Brain microvascular endothelial cell (primary cell): ENCODE measurements around the gene TRPV4.
"Not testable (repeated sequence)": the region's sequence is repeated elsewhere in the genome, so short reads cannot be mapped to it uniquely, and the experiment has no call there.

Experiments
- DNase-seq: peaks from one replicate; pipeline ENCODE4 v3.0.0-alpha.2; 2020
- H3K27ac ChIP-seq: fragments of 250-450 bp; sonication (Bioruptor Pico); 2 replicates; pipeline ENCODE4 v1.5.1; 2020; ENCODE audit warnings: mild to moderate bottlenecking, moderate library complexity
- H3K27me3 ChIP-seq: fragments of 250-450 bp; sonication (Bioruptor Pico); replicated peaks from 2 replicates; pipeline ENCODE4 v1.5.1; 2020; ENCODE audit warnings: mild to moderate bottlenecking
- H3K36me3 ChIP-seq: fragments of 250-450 bp; sonication (Bioruptor Pico); replicated peaks from 2 replicates; pipeline ENCODE4 v1.5.1; 2020; ENCODE audit warnings: mild to moderate bottlenecking
- H3K4me3 ChIP-seq: 2 replicates; pipeline ENCODE4 v1.5.1; 2011; ENCODE audit warnings: low read depth, mild to moderate bottlenecking, control low read depth, low read length, moderate library complexity
- in situ Hi-C: cut with HindIII; loops from 2 replicates; pipeline ENCODE4 v1.10.0; 2017; ENCODE audit warnings: low sequenced_read_pairs, low pct_ligation_motif_present
- TF ChIP-seq, protein P1 (sequence below): IDR thresholded peaks from 2 replicates; pipeline ENCODE4 v1.5.1; 2011; ENCODE audit warnings: low read depth, mild to moderate bottlenecking, moderate library complexity, low read length, control low read depth, inconsistent platforms; ENCODE audit errors: missing control alignments

The TRPV4 gene

DNA sequence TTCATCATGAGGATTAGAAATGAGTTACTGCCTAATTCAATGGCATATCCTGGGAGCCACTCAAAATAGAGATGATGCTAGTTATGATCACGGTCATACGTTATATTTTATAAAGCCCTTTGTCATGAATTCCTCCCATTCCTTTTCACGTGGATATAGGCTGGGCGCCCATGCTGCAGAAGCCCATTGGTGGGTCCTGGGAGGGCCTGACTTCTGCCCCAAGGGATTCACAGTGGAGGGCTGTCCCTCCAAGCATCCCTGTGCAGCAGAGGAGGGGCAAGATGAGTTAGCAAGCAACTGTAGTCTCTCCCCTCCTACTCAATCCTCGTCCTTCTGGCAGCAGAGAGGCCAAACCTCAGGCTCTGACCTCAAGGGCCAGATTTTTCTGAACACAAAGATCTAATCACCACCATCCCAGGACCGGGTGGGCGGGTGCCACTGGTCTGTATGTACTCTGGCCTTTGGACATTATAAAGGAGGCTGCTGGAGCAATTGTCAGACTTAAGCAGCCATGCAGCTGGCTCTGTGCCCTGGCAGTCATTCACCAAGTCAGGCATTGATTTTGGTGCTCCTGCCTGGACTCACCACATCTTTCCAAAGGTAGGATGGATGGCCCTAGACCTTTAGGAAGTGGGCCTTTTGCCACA is 38.6 kb upstream of the TRPV4 start:
- in situ Hi-C loops = no loop called here
- no peaks in the 10 kb centered on the region for H3K36me3 ChIP-seq
- TF ChIP-seq, protein P1, sequence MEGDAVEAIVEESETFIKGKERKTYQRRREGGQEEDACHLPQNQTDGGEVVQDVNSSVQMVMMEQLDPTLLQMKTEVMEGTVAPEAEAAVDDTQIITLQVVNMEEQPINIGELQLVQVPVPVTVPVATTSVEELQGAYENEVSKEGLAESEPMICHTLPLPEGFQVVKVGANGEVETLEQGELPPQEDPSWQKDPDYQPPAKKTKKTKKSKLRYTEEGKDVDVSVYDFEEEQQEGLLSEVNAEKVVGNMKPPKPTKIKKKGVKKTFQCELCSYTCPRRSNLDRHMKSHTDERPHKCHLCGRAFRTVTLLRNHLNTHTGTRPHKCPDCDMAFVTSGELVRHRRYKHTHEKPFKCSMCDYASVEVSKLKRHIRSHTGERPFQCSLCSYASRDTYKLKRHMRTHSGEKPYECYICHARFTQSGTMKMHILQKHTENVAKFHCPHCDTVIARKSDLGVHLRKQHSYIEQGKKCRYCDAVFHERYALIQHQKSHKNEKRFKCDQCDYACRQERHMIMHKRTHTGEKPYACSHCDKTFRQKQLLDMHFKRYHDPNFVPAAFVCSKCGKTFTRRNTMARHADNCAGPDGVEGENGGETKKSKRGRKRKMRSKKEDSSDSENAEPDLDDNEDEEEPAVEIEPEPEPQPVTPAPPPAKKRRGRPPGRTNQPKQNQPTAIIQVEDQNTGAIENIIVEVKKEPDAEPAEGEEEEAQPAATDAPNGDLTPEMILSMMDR = no peak
- no peaks in the 10 kb centered on the region for H3K27me3 ChIP-seq
- no peak for DNase-seq
- no peak overlapping the region for H3K27ac ChIP-seq
- no peak overlapping the region for H3K4me3 ChIP-seq

DNA sequence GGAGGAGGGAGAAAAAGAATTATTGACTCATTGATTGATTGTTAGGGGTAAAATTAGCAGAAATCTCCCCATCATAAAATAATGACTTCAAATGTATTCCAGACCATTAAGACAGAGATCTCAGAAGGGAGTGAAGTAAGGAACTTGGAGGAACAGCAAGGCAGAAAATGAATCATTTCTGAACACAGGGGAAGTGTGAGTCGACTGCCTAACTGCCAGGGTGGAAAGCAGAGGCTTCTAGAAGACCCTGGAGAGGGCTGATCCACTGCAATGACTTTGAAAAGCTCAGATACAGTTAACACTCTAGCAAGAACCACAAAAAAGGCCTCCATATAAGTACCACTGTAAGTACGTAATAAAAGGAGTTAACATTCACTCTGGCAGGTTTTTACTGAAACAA is 37.5 kb upstream of the TRPV4 start:
- H3K27me3 ChIP-seq = no peaks in the 10 kb centered on the region
- no peak for DNase-seq
- H3K4me3 ChIP-seq = no peak overlapping the region
- no peak overlapping the region for H3K27ac ChIP-seq
- in situ Hi-C loops = no loop called here
- H3K36me3 ChIP-seq = no peaks in the 10 kb centered on the region
- TF ChIP-seq, protein P1 = no peak

DNA sequence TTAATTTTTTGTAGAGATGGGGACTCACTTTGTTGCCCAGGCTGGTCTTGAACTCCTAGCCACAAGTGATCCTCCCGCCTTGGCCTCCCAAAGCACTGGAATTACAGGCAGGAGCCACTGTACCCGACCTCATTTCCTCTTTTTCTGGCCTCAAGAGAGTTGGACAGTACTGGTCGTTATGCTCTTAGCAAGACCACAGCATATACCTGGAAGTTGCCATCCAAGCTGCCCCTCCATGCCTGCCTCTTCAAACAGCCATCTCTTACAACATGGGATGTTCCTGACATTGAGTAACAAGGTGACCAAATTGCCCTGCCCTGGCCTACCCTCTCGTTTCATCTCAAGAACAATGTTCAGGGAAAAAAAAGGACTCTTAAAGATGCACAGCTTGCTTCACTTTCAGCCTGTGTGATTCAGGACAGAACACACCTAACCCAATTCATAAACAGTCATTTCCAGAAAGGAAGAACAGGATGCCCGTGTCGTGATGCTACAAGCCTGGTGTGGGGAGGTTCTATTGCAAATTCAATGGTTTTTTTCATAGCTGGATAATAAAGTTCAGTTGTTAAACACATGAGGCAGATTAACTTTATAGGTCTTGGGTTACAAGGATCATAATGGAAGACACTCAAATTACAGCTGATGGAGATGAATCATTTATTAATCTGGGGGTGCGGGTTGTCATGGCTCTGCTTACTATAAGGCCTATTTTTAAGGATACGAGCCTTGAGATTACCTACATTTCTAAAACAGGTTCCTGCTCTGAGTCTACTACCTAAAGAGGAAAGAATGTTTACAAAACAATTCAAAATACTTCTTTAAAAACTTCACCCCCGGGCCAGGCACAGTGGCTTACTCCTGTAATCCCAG is 35.2 kb upstream of the TRPV4 start:
- TF ChIP-seq, protein P1 = no peak
- in situ Hi-C loops = no loop called here
- Histone ChIP-seq H3K4me3 (no peak overlapping the region), H3K27ac (no peak overlapping the region), H3K27me3 (no peaks in the 10 kb centered on the region), H3K36me3 (no peaks in the 10 kb centered on the region)
- no peak for DNase-seq

DNA sequence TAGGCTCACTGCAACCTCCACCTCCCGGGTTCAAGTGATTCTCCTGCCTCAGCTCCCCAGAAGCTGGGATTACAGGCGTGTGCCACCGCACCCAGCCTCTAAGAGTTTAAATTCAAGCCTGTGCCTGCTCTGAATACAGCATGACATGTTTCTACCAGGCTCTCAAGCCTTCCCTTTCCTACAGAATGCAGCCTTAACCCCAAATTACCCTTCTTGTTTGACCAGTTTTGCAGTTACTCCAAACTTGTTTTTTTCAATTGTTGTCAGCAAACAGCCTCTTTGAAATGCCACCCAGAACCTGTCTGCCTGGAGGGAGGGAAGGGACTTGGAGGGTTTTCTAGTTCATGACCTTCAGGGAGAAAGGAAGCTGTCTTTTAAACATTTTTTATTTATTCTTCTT is 31.7 kb upstream of the TRPV4 start:
- DNase-seq = no peak
- no peak overlapping the region for H3K4me3 ChIP-seq
- TF ChIP-seq, protein P1 = no peak
- no peaks in the 10 kb centered on the region for H3K36me3 ChIP-seq
- no peak overlapping the region for H3K27ac ChIP-seq
- no peaks in the 10 kb centered on the region for H3K27me3 ChIP-seq
- in situ Hi-C loops = no loop called here

DNA sequence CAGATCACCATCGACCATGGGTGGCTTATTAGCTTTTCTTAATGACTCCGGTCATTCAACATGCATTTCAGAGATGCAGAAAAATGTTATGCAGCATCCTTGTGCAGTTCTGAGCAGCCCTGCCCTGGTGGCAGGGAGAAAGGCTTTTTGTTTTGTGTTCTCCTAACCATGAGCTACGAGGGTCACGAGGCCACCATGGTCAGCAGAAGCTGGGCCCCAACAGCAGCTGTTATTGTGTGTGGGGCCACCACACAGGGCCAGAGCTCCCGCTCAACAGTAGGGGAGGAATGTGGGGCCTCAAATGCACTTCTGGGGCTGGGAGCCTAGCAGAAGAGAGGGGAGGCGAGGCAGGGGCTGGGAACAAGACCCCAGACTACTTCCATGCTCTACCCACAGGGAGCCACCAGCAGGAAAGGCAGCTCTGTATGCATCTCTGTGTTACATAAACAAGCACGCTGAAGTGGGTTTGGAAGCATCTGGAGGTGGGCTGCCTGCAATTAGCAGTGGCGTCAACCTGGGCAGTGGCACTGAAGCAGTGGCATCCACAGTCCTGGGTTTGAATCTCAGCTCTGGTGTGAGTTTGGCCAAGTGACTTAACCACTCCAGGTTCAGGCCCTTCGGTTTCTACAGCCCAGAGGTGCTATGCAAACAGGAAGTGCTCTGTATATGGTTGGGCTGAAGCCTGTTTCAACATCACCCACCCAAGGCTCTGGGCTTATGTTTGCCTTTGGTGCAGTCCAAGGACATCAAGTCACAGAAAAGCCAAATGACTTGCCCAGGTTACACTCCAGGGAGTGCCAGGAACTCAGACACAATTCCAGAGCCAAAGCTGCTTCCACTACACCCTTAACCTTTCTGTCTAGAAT is 30.9 kb upstream of the TRPV4 start:
- H3K4me3 ChIP-seq = no peak overlapping the region
- H3K36me3 ChIP-seq = no peaks in the 10 kb centered on the region
- TF ChIP-seq, protein P1 = no peak
- H3K27ac ChIP-seq = no peak overlapping the region
- DNase-seq = peak; percentile 8
- in situ Hi-C loops = no loop called here
- no peaks in the 10 kb centered on the region for H3K27me3 ChIP-seq

DNA sequence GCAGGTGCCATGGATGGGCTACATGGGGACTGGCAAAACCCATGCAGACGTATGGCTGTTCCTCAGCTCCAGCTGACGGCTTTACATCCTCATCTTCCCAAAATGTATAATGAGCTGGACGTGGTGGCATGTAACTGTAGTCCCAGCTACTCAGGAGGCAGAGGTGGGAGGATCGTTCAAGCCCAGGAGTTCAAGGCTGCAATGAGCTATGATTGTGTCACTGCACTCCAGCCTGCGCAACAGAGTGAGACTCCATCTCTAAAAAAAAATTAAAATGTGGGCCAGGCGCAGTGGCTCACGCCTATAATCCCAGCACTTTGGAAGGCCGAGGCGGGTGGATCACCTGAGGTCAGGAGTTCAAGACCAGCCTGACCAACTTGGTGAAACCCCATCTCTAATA is 29.3 kb upstream of the TRPV4 start:
- H3K4me3 ChIP-seq, H3K27ac ChIP-seq, DNase-seq, H3K36me3 ChIP-seq, in situ Hi-C loops, H3K27me3 ChIP-seq: not testable (repeated sequence)
